M059J (cell line): ENCODE results near the gene PCDHA10. TPM values are rescaled to one million over a fixed set of nuclear protein-coding genes. Genes with fewer than 3 reads are reported as not detected.
A peak's percentile ranks its signal among the peaks of the same experiment; 100 is the strongest.
"Not testable (repeated sequence)": the region's sequence is repeated elsewhere in the genome, so short reads cannot be mapped to it uniquely, and the experiment has no call there.

Experiments
- DNase-seq: peaks from one replicate; pipeline ENCODE4 v3.0.0-alpha.2; 2012; ENCODE audit warnings: low read depth
- total RNA-seq: library from RNA; depleted of rRNA; stranded (reverse); fragments of >200 nt; shearing (Covaris generic); gene quantifications from 2 replicates; pipeline ENCODE4 v1.2.3, GENCODE V29; 2014; rRNA removed

PCDHA10 gene, protein sequence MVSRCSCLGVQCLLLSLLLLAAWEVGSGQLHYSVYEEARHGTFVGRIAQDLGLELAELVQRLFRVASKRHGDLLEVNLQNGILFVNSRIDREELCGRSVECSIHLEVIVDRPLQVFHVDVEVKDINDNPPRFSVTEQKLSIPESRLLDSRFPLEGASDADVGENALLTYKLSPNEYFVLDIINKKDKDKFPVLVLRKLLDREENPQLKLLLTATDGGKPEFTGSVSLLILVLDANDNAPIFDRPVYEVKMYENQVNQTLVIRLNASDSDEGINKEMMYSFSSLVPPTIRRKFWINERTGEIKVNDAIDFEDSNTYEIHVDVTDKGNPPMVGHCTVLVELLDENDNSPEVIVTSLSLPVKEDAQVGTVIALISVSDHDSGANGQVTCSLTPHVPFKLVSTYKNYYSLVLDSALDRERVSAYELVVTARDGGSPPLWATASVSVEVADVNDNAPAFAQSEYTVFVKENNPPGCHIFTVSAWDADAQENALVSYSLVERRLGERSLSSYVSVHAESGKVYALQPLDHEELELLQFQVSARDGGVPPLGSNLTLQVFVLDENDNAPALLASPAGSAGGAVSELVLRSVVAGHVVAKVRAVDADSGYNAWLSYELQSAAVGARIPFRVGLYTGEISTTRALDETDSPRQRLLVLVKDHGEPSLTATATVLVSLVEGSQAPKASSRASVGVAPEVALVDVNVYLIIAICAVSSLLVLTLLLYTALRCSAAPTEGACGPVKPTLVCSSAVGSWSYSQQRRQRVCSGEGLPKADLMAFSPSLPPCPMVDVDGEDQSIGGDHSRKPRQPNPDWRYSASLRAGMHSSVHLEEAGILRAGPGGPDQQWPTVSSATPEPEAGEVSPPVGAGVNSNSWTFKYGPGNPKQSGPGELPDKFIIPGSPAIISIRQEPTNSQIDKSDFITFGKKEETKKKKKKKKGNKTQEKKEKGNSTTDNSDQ
- not detected in 2 replicates for total RNA-seq

DNA sequence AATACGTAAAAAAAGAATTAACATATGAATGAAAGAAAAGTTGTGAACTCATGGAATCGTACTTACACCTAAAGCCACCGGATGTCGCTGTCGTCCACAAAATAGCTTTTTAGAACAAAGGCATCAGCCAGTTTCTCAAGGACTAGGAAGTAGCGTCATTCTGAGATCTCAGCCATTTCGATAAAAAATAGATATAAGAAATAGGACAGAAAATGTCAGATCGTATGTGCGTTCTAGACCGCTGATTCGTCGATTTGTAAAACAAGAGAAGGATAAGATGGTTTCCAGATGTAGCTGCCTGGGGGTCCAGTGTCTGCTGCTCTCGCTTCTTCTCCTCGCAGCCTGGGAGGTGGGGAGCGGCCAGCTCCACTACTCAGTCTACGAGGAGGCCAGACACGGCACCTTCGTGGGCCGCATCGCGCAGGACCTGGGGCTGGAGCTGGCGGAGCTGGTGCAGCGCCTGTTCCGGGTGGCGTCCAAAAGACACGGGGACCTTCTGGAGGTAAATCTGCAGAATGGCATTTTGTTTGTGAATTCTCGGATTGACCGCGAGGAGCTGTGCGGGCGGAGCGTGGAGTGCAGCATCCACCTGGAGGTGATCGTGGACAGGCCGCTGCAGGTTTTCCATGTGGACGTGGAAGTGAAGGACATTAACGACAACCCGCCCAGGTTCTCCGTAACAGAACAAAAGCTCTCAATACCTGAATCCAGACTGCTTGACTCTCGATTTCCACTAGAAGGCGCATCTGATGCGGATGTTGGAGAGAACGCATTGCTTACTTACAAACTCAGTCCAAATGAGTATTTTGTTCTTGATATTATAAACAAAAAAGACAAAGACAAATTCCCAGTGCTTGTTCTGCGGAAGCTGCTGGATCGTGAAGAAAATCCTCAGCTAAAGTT lies at the start of gene PCDHA10:
TSS of gene PCDHA10 (plus strand) at position 126 of the 903 bp plus-strand sequence. CDS start at position 278, 152 bp downstream.
- no peak for DNase-seq

DNA sequence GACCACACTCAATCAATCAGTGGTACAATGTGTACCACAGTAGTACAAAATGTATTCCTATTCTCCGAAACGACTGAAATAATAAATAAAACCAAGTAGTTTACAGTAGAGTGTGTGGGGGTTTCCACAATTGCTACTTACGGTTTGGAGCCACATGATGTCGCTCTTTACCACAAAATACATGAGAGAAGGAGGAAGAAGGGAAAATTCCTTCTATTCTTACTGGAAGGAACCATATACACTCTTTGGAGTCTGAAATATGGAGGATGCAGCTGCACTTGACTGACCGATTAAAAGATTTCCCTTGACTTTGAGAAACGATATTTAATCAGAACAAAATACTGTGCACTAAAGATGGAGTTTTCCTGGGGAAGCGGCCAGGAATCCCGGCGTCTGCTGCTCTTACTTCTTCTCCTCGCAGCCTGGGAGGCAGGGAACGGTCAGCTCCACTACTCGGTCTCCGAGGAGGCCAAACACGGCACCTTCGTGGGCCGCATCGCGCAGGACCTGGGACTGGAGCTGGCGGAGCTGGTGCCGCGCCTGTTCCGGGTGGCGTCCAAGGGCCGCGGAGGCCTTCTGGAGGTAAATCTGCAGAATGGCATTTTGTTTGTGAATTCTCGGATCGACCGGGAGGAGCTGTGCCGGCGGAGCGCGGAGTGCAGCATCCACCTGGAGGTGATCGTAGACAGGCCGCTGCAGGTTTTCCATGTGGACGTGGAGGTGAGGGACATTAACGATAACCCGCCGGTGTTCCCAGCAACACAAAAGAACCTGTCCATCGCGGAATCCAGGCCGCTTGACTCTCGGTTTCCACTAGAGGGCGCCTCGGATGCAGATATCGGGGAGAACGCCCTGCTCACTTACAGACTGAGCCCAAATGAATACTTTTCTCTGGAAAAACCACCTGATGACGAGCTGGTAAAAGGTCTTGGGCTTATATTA lies 48.6 kb upstream of the PCDHA10 start, which contains the start of gene PCDHA4:
TSS of gene PCDHA4 (plus strand) at position 235 of the 942 bp plus-strand sequence.
- DNase-seq = no peak

DNA sequence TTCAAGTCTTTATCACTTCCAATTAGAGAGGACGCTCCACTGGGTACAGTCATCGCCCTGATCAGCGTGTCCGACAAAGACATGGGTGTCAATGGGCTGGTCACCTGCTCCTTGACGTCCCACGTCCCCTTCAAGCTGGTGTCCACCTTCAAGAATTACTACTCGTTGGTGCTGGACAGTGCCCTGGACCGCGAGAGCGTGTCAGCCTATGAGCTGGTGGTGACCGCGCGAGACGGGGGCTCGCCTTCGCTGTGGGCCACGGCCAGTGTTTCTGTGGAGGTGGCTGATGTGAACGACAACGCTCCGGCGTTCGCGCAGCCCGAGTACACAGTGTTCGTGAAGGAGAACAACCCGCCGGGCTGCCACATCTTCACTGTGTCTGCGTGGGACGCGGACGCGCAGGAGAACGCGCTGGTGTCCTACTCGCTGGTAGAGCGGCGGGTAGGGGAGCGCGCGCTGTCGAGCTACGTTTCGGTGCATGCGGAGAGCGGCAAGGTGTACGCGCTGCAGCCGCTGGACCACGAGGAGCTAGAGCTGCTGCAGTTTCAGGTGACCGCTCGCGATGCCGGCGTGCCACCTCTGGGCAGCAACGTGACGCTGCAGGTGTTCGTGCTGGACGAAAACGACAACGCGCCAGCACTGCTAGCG lies 47.3 kb upstream of the PCDHA10 start:
- DNase-seq = not testable (repeated sequence)

DNA sequence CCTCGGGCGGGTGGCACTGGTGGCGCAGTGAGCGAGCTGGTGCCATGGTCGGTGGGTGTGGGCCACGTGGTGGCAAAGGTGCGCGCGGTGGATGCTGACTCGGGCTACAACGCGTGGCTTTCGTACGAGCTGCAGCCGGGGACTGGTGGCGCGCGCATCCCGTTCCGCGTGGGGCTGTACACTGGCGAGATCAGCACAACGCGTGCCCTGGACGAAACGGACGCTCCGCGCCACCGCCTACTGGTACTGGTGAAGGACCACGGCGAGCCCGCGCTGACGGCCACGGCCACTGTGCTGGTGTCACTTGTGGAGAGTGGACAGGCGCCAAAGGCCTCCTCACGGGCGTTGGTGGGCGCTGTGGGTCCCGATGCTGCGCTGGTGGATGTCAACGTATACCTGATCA lies 46.8 kb upstream of the PCDHA10 start:
- DNase-seq = no peak

DNA sequence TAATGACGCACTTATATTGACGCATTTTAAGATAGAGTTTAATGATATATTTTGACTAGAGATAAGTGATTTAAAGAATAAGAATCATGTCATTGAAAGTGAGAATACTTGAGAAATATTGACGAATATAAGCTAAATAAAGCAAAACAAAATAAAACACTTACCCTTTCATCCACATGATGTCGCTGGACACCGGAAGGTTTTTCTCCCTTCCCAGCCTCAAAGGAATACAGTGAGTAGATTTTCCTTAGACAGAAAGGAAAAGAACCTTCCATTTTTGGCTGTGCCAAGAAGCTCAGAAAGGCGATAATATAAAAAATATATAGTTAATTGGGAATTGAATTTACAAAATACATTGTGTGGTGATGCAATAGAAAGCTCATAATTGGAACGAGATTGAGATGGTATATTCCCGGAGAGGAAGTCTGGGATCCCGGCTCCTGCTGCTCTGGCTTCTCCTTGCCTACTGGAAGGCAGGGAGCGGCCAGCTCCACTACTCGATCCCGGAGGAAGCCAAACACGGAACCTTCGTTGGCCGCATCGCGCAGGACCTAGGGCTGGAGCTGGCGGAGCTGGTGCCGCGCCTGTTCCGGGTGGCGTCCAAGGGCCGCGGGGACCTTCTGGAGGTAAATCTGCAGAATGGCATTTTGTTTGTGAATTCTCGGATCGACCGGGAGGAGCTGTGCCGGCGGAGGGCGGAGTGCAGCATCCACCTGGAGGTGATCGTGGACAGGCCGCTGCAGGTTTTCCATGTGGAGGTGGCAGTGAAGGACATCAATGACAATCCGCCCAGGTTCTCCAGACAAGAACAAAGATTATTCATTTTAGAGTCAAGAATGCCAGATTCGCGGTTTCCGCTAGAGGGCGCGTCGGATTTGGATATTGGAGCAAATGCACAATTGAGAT lies 34.1 kb upstream of the PCDHA10 start, which contains the start of gene PCDHA5:
TSS of gene PCDHA5 (plus strand) at position 239 of the 906 bp plus-strand sequence.
- DNase-seq = no peak

DNA sequence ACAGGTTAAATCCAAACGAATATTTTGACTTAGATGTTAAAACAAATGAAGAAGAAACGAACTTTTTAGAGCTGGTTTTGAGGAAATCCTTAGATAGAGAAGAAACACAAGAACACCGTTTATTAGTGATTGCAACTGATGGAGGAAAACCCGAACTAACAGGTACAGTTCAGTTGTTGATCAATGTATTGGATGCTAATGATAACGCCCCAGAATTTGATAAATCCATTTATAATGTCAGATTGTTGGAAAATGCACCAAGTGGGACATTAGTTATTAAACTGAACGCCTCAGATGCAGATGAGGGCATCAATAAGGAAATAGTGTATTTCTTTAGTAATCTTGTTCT lies 33.4 kb upstream of the PCDHA10 start:
- DNase-seq = no peak

DNA sequence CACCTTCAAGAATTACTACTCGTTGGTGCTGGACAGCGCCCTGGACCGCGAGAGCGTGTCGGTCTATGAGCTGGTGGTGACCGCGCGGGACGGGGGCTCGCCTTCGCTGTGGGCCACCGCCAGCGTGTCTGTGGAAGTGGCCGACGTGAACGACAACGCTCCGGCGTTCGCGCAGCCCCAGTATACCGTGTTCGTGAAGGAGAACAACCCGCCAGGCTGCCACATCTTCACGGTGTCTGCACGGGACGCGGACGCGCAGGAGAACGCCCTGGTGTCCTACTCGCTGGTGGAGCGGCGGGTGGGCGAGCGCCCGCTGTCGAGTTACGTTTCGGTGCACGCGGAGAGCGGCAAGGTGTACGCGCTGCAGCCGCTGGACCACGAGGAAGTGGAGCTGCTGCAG lies 32.7 kb upstream of the PCDHA10 start:
- DNase-seq = not testable (repeated sequence)

DNA sequence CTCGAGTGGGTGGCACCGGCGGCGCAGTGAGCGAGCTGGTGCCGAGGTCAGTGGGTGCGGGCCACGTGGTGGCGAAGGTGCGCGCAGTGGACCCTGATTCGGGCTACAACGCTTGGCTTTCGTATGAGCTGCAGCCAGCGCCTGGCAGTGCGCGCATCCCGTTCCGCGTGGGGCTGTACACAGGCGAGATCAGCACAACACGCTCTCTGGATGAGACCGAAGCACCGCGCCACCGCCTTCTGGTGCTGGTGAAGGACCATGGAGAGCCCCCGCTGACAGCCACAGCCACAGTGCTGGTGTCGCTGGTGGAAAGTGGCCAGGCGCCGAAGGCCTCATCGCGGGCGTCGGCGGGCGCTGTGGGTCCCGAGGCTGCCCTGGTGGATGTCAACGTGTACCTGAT lies 32.2 kb upstream of the PCDHA10 start:
- no peak for DNase-seq

DNA sequence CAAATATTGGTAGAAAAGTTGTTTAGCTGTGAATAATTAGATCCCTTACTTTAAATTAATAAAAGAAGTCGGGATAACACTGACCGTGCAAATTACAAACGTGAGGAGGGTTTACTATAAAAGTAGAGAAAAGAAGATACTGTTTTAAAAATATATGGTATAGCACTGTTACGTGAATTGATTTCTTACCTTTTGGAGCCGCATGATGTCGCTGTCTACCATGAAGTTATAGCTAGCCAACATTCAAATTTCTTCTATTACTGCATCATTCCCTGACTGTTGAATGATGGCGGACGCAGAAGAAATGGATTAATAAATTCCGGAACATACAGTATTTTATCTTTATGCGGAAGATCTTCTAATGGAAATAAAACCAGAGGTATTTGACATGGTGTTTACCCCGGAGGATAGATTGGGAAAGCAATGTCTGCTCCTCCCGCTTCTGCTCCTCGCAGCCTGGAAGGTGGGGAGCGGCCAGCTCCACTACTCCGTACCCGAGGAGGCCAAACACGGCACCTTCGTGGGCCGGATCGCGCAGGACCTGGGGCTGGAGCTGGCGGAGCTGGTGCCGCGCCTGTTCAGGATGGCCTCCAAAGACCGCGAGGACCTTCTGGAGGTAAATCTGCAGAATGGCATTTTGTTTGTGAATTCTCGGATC lies 27.9 kb upstream of the PCDHA10 start, which contains the start of gene PCDHA6:
TSS of gene PCDHA6 (plus strand) at position 257 of the 658 bp plus-strand sequence. CDS start at position 389, 132 bp downstream.
- no peak for DNase-seq

DNA sequence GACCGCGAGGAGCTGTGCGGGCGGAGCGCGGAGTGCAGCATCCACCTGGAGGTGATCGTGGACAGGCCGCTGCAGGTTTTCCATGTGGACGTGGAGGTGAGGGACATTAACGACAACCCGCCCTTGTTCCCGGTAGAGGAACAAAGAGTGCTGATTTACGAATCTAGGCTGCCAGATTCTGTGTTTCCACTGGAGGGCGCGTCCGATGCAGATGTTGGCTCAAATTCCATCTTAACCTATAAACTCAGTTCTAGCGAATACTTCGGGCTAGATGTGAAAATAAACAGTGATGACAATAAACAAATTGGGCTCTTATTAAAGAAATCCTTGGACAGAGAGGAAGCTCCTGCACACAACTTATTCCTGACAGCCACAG lies 27.3 kb upstream of the PCDHA10 start:
- DNase-seq = no peak

DNA sequence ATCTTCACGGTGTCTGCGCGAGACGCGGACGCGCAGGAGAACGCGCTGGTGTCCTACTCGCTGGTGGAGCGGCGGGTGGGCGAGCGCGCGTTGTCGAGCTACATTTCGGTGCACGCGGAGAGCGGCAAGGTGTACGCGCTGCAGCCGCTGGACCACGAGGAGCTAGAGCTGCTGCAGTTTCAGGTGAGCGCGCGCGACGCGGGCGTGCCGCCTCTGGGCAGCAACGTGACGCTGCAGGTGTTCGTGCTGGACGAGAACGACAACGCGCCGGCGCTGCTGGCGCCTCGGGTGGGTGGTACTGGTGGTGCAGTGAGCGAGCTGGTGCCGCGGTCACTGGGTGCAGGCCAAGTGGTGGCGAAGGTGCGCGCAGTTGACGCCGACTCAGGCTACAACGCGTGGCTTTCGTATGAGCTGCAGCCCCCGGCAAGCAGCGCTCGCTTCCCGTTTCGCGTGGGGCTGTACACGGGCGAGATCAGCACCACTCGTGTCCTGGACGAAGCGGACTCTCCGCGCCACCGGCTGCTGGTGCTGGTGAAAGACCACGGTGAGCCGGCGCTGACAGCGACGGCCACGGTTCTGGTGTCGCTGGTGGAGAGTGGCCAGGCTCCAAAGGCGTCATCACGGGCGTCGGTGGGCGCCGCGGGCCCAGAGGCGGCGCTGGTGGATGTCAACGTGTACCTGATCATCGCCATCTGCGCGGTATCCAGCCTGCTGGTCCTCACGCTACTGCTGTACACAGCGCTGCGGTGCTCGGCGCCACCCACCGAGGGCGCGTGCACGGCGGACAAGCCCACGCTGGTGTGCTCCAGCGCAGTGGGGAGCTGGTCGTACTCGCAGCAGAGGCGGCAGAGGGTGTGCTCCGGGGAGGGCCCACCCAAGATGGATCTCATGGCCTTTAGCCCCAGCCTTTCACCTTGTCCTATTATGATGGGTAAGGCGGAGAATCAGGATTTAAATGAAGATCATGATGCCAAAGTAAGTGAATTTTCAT lies 25.9 kb upstream of the PCDHA10 start:
- not testable (repeated sequence) for DNase-seq

DNA sequence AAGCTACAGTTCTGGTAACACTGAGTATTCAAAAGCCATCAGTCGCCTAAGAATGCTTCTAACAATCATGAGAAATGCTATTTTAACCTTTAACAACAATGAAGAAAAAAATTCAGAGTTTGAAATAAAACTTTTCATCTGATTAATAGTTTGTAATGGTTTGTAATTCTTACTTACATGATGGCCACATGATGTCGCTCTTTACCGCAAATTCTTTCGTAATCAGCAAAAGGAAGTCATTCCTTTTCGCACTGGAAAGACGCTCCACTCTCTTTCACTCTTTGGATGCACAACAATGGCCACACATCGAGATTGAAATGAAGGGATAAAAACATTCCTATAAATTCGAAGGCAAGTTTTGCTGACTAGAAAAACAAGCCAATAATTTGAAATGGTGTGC lies 21.7 kb upstream of the PCDHA10 start, which contains the start of gene PCDHA7:
TSS of gene PCDHA7 (plus strand) at position 277 of the 400 bp plus-strand sequence. CDS start at position 392, 115 bp downstream.
- peak; percentile 8 for DNase-seq

DNA sequence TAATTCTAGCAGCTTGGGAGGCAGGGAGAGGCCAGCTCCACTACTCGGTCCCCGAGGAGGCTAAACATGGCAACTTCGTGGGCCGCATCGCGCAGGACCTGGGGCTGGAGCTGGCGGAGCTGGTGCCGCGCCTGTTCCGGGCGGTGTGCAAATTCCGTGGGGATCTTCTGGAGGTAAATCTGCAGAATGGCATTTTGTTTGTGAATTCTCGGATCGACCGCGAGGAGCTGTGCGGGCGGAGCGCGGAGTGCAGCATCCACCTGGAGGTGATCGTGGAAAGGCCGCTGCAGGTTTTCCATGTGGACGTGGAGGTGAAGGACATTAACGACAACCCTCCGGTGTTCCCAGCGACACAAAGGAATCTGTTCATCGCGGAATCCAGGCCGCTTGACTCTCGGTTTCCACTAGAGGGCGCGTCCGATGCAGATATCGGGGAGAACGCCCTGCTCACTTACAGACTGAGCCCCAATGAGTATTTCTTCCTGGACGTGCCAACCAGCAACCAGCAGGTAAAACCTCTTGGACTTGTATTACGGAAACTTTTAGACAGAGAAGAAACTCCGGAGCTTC lies 21.2 kb upstream of the PCDHA10 start:
- not testable (repeated sequence) for DNase-seq

DNA sequence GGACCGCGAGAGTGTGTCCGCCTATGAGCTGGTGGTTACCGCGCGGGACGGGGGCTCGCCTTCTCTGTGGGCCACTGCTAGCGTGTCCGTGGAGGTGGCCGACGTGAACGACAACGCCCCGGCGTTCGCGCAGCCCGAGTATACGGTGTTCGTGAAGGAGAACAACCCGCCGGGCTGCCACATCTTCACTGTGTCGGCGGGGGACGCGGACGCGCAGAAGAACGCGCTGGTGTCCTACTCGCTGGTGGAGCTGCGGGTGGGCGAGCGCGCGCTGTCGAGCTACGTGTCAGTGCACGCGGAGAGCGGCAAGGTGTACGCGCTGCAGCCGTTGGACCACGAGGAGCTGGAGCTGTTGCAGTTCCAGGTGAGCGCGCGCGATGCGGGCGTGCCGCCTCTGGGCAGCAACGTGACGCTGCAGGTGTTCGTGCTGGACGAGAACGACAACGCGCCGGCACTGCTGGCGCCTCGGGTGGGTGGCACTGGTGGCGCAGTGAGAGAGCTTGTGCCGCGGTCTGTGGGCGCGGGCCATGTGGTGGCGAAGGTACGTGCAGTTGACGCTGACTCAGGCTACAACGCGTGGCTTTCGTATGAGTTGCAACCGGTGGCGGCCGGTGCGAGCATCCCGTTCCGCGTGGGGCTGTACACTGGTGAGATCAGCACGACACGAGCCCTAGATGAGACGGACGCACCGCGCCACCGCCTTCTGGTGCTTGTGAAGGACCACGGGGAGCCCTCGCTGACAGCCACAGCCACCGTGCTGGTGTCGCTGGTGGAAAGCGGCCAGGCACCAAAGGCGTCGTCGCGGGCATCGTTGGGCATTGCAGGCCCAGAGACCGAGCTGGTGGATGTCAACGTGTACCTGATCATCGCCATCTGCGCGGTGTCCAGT lies 19.8 kb upstream of the PCDHA10 start:
- DNase-seq = no peak
